ENCODE results near the gene CCNT2. TPM values are rescaled to one million over a fixed set of nuclear protein-coding genes. Genes with fewer than 3 reads are reported as not detected.

Gene CCNT2
- total RNA-seq, 1 experiment from 2014 or later, result 32.6 TPM

- H3K9me3 ChIP-seq (ENCODE audit: control insufficient read depth in 1 of 2, insufficient read depth in 1 of 2, low read depth in 1 of 2, low read length in 2 of 2), result no peaks in the 10 kb centered on the region
- no TSS peak for BruUV-seq (replicated peaks)
- ChIA-PET RAD21 (ENCODE audit: low non-redundant PET in 1 of 2, low total read pairs in 2 of 2, uncharacterized antibody in 2 of 2, unreplicated experiment in 2 of 2) (no interaction called here), POLR2A (no interaction called here), CTCF (no interaction called here)
- DNase-seq (ENCODE audit: low read depth, low spot score) (no peak), ATAC-seq (no peak)
- H3K27me3 ChIP-seq (ENCODE audit: insufficient read depth, low read length), result no peaks in the 10 kb centered on the region
- H2AFZ ChIP-seq (ENCODE audit: low read depth, low read length, poor library complexity, severe bottlenecking), result no peak overlapping the region
- H3K27ac ChIP-seq (ENCODE audit: low read depth, low read length), result no peak overlapping the region
- TF ChIP-seq SP1 (IDR thresholded peaks at IDR 0.05; ENCODE audit: low read depth), result no peak
- TF ChIP-seq, protein P1, sequence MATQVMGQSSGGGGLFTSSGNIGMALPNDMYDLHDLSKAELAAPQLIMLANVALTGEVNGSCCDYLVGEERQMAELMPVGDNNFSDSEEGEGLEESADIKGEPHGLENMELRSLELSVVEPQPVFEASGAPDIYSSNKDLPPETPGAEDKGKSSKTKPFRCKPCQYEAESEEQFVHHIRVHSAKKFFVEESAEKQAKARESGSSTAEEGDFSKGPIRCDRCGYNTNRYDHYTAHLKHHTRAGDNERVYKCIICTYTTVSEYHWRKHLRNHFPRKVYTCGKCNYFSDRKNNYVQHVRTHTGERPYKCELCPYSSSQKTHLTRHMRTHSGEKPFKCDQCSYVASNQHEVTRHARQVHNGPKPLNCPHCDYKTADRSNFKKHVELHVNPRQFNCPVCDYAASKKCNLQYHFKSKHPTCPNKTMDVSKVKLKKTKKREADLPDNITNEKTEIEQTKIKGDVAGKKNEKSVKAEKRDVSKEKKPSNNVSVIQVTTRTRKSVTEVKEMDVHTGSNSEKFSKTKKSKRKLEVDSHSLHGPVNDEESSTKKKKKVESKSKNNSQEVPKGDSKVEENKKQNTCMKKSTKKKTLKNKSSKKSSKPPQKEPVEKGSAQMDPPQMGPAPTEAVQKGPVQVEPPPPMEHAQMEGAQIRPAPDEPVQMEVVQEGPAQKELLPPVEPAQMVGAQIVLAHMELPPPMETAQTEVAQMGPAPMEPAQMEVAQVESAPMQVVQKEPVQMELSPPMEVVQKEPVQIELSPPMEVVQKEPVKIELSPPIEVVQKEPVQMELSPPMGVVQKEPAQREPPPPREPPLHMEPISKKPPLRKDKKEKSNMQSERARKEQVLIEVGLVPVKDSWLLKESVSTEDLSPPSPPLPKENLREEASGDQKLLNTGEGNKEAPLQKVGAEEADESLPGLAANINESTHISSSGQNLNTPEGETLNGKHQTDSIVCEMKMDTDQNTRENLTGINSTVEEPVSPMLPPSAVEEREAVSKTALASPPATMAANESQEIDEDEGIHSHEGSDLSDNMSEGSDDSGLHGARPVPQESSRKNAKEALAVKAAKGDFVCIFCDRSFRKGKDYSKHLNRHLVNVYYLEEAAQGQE (IDR thresholded peaks at IDR 0.05; ENCODE audit: low read depth), result no peak
- TF ChIP-seq TCF7L2 (IDR thresholded peaks at IDR 0.05; ENCODE audit: borderline replicate concordance, extremely low read depth, insufficient read depth, insufficient read length), result no peak
- TF ChIP-seq SIN3A (IDR thresholded peaks at IDR 0.05; ENCODE audit: low read depth), result no peak
- TF ChIP-seq CEBPB (IDR thresholded peaks at IDR 0.05; ENCODE audit: low read depth), result no peak
- TF ChIP-seq EZH2phosphoT487 (IDR thresholded peaks at IDR 0.05; ENCODE audit: borderline replicate concordance), result no peak
- no peak for TF ChIP-seq ELF1 (IDR thresholded peaks at IDR 0.05; ENCODE audit: borderline replicate concordance, low read depth)
- TF ChIP-seq, protein P2, sequence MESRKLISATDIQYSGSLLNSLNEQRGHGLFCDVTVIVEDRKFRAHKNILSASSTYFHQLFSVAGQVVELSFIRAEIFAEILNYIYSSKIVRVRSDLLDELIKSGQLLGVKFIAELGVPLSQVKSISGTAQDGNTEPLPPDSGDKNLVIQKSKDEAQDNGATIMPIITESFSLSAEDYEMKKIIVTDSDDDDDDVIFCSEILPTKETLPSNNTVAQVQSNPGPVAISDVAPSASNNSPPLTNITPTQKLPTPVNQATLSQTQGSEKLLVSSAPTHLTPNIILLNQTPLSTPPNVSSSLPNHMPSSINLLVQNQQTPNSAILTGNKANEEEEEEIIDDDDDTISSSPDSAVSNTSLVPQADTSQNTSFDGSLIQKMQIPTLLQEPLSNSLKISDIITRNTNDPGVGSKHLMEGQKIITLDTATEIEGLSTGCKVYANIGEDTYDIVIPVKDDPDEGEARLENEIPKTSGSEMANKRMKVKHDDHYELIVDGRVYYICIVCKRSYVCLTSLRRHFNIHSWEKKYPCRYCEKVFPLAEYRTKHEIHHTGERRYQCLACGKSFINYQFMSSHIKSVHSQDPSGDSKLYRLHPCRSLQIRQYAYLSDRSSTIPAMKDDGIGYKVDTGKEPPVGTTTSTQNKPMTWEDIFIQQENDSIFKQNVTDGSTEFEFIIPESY (IDR thresholded peaks at IDR 0.05; ENCODE audit: extremely low read depth, insufficient replicate concordance, low read length), result no peak
- TF ChIP-seq EGR1 (IDR thresholded peaks at IDR 0.05; ENCODE audit: low read depth), result no peak
- no peak for TF ChIP-seq POLR2AphosphoS5 (IDR thresholded peaks at IDR 0.05; ENCODE audit: low read depth, low read length)
- H3K36me3 ChIP-seq (ENCODE audit: control insufficient read depth in 1 of 2, insufficient read depth in 2 of 2, low read length in 2 of 2), result no peaks in the 10 kb centered on the region
- no peak overlapping the region for H3K4me2 ChIP-seq (ENCODE audit: low read length)
- H3K79me2 ChIP-seq (ENCODE audit: insufficient read depth, low read length), result no peaks in the 10 kb centered on the region
- no peak overlapping the region for H3K4me3 ChIP-seq (replicated peaks in 1 of 2; ENCODE audit: low read depth in 1 of 2, low read length in 2 of 2)
- H3K9ac ChIP-seq (ENCODE audit: low read length), result no peak overlapping the region
- H3K4me1 ChIP-seq (ENCODE audit: control insufficient read depth in 1 of 2, insufficient read depth in 2 of 2, low read length in 2 of 2), result no peaks in the 10 kb centered on the region
- intact Hi-C loops (cut with micrococcal nuclease), result no loop called here
- H3K9me2 ChIP-seq (ENCODE audit: insufficient read depth), result no peaks in the 10 kb centered on the region
- no peaks in the 10 kb centered on the region for H4K20me1 ChIP-seq (ENCODE audit: insufficient read depth)
Measured at GRCh38 chr2:134884435-134884834, 34.2 kb upstream of the CCNT2 start.
